LNCaP clone FGC (cell line): Measurements from ENCODE around the gene FRAS1.
"Not testable (repeated sequence)": the region's sequence is repeated elsewhere in the genome, so short reads cannot be mapped to it uniquely, and the experiment has no call there.

Experiments used
- DNase-seq: peaks from one replicate; pipeline ENCODE4 v3.0.0-alpha.2; 2011; ENCODE audit warnings: low read depth
- H3K4me3 ChIP-seq: 2 replicates; pipeline ENCODE4 v1.5.1; 2011; ENCODE audit warnings: mild to moderate bottlenecking, low read depth, low read length, control low read depth
- CTCF ChIP-seq: IDR thresholded peaks from 2 replicates; pipeline ENCODE4 v1.5.1; 2012; ENCODE audit warnings: mild to moderate bottlenecking; ENCODE audit not compliant: control insufficient read depth, insufficient read depth; ENCODE audit errors: extremely low read depth

Gene FRAS1

GRCh38 chr4:78459327-78459726, 402.2 kb downstream of the FRAS1 start:
- no peak for TF ChIP-seq CTCF
- no peak overlapping the region for H3K4me3 ChIP-seq
- DNase-seq: no peak

DNA sequence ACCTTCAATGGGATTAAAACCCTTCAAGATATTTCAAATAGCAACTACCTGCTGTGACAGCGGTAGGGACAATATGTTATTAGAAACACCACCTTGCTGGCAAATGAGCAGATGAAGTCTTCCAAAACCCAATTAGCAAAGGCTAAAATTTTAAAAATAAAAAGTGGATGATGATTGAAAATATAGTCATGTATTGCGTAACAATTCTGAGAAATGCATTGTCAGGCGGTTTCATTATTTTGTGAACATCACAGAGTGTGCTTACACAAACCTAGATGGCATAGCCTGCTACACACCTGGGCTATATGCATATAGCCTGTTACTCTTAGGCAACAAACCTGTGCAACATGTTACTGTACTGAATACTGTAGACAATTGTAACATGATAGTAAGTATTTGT, 403.2 kb downstream of the FRAS1 start:
- DNase-seq: no peak
- TF ChIP-seq CTCF: no peak
- no peak overlapping the region for H3K4me3 ChIP-seq

GRCh38 chr4:78464265-78464664, 407.1 kb downstream of the FRAS1 start:
- DNase-seq: no peak
- TF ChIP-seq CTCF: no peak
- no peak overlapping the region for H3K4me3 ChIP-seq

DNA sequence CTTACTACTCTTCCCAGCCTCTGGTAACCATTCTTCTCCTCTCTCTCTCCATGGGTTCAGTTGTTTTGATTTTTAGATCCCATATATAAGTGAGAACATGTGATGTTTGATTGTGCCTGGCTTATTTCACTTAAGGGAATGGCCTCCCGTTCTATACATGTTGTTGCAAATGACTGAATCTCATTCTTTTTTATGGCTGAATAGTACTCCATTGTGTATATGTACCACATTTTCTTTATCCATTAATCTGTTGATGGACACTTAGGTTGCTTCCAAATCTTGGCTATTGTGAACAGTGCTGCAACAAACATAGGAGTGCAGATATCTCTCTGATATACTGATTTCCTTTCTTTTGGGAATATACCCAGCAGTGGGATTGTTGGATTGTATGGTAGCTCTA, 410.1 kb downstream of the FRAS1 start:
- not testable (repeated sequence) for H3K4me3 ChIP-seq, DNase-seq

GRCh38 chr4:78468272-78468671, 411.1 kb downstream of the FRAS1 start:
- no peak for TF ChIP-seq CTCF
- no peak for DNase-seq

DNA sequence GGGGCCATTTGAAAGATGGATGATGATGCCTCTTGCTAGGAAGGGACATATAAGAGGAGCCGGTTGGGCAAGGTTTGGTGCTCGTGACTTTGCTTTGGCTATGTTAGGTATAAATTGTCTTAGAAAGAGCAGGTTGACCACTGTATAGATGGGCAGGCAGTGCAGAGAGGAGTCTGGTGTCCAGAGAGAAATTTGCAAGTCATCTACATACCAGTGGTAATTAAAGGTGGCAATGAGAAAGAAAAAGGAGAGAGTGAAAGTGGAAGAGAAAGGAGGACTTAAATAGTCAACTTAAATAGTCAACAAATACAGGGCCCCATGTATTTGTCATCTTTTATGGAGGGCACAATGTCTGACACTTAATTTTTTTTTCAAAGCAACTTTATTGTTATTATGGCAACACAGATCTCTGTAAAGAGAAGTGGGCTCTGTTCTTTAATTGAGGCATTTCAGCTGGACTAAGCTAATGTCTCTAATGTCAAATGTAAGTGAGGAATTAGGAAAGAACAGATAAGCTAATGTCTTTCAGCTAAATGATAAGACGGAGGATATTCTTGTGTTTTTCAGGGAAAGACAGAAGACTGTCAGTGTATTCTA, 419.1 kb downstream of the FRAS1 start:
- no peak for TF ChIP-seq CTCF
- H3K4me3 ChIP-seq: no peak overlapping the region
- no peak for DNase-seq

More at GRCh38 chr4:78468272-78468671, 411.1 kb downstream of the FRAS1 start:
- no peak overlapping the region for H3K4me3 ChIP-seq

DNA sequence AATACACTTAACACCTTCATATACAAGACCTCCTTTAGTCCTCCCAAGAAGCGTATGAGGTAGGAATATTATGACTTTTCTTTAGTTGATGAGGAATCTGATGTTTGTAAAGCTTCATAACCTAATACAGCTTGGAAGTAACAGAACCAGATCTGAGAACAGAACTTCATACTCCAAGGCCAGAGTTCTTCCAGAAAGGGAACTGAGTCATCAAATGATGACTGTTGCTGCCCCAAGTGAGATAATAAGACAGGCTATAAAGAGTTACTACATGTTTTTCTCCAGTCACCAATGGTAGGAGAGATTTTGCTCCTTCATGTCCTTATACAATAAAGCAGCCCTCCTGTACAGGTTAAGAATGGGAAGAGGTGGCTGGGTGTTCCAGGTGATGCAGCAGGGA, 420.2 kb downstream of the FRAS1 start:
- H3K4me3 ChIP-seq: no peak overlapping the region
- no peak for DNase-seq
- TF ChIP-seq CTCF: no peak

DNA sequence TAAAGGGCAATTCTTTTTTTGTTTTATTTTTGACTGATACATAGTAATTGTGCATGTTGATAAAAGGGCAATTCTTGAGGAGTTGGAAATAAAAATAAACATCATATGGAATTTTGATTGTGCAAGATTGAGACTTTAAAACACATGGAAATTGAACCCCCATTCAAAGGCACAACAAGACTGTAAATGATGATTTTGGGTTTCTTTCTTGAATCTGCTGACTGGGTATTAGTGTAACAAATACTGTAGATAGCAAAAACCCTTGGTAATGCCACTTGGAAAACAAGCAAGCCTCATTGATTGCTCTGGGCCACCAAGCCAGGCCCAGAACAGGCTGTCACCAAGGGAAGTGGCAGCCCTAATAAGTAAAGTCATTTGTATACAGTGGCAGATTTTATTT, 421.4 kb downstream of the FRAS1 start:
- H3K4me3 ChIP-seq: no peak overlapping the region
- no peak for TF ChIP-seq CTCF
- DNase-seq: no peak
